Uterus (tissue), 2 donors: ENCODE measurements around the gene MCTP1.

Experiments
- CTCF ChIP-seq, 4 experiments: fragments of 200-600 bp in 2 of 4; fragments of 450-650 bp in 2 of 4; sonication (generic) in 2 of 4; IDR thresholded peaks; one replicate each; pipeline ENCODE4 v1.5.1; 2016 to 2019; ENCODE audit warnings: antibody characterized with exemption in 4 of 4, mild to moderate bottlenecking in 2 of 4, moderate library complexity in 1 of 4
- POLR2A ChIP-seq, 2 donors: fragments of 450-650 bp; IDR thresholded peaks; one replicate each; pipeline ENCODE4 v1.6.1; 2016; ENCODE audit warnings: antibody characterized with exemption in 2 of 2, mild to moderate bottlenecking in 1 of 2, moderate library complexity in 1 of 2

- no peak for TF ChIP-seq CTCF (IDR thresholded peaks at IDR 0.05)
- TF ChIP-seq POLR2A (IDR thresholded peaks at IDR 0.05): no peak
These were observed 60.0 kb downstream of the MCTP1 start for GRCh38 chr5:95224701-95225459.
